Activated effector memory CD4-positive, alpha-beta T cell treated with anti-CD3 and anti-CD28 coated beads, Interleukin-2, amount 50 U/mL, for 16 hours (primary cell): ENCODE results near the gene EXOC2.
"Not testable (repeated sequence)": the region's sequence is repeated elsewhere in the genome, so short reads cannot be mapped to it uniquely, and the experiment has no call there.

Source experiments
- DNase-seq: peaks from one replicate; pipeline ENCODE4 v3.0.0-alpha.2; 2020

The EXOC2 gene

DNA sequence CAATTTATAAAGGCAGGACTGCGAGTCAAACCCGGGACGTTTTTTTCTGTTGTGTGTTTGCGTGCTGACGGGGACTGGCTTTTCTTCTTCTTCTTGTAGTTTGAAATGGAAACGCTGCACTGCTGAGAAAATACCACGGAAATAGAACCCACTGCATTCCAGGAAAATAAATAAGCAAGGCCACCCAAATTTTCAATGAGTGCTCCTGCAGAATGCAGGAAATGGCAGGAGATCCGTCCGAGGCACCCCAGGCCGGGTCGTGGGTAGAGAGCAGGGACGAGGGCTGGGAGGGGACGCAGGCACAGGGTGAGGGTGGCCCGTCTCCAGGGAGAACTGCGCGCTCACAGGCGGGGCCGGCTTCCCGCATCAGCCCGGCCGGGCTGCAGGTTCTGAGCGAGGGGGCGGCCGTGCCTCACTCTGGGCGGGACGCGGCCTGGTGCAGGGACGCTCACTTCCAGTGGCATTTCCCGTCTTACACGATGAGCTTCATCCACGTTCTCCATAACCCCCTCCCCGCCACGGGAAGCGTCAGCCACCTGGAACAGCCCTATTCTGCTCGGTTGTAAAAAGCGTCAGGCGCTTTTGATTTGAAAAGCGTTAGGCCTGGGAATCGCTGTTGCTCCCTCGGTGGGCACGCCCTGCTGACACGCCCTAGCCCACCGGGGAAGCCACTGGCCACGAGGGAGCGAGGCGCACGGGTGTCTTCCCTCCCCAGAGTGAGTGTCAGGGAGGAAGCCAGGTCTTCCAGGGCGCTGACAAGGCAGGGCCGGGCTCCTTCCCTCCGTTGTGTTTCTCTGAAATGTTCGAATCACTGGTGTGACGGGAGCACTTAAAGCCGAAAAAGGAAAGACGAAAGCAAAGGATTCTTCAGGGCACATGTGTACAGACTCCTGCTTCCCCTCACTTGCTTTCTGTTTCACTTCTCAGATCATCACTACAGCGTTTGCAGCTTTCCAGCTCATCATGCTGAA lies 17.9 kb upstream of the EXOC2 start:
- DNase-seq: peak; percentile 79

DNA sequence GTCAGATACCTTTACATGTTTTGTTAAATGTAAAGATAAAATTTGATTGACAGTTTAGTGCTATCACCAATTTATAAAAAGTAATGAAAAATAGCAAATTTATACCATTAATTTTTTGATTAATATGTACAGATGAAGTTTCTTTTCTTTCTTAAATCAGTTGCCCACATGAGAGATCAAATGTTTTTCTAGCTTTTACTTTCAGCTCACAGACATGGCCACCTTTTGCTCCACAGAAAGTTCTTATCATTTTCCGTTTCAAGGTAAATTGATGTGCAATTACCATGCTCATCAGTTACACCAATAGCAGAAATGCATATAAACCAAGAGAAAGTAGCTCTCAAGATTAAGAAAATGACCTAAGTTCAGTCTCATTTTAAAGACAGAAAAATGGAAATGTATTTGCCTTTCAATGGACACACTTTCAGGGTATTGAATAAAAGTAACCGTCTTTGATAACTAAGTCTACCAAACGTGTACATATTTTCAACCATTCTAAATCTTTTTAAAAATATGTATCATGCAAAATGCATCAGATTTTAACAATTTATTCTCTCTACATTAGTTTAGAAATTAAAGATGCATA lies 16.6 kb upstream of the EXOC2 start:
- no peak for DNase-seq

DNA sequence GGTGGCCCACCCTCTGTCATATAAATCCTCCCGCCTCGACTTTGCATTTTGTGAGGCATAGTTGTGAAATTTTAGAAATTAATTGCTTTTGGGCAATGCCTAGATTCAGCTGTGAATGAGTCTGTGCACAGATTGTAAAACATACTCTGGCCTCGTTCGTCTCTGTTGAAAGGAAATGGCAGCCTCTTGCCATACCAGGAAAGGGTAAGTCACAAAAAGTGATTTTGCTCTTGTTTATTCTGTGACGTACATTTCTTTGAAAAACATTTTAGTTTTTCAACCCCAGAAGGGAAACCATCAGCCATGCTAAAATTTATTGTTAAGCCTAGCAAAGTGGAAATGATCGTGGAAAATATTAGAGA lies 15.3 kb upstream of the EXOC2 start:
- DNase-seq: no peak

GRCh38 chr6:707576-708236 lies 14.8 kb upstream of the EXOC2 start:
- DNase-seq: no peak

GRCh38 chr6:706819-707381 lies 14.0 kb upstream of the EXOC2 start:
- DNase-seq: no peak

GRCh38 chr6:706146-706545 lies 13.2 kb upstream of the EXOC2 start:
- DNase-seq: no peak

GRCh38 chr6:705047-705446 lies 12.1 kb upstream of the EXOC2 start:
- DNase-seq: no peak

GRCh38 chr6:704046-704445 lies 11.1 kb upstream of the EXOC2 start:
- DNase-seq: no peak

DNA sequence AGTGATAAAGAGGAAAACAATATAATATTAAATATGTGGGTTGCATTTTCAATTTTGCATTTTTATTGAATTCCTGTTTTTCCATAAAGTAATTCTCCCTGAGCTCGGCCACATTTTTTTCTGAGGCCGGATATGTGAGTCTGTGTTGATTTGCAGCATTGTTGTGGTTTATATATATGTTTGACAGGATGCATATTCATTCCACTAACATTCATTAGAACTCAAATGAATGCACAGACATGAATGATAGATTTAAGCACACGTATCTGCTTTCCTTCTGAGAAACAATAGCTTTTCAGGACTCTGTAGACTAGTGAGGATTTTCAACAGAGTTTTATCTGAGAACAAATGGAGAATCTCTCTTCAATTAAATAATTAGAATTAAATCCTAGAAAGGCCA lies 10.6 kb upstream of the EXOC2 start:
- no peak for DNase-seq

- no peak for DNase-seq
These were observed 9.0 kb upstream of the EXOC2 start for GRCh38 chr6:701700-702479.

- no peak for DNase-seq
These were observed 8.3 kb upstream of the EXOC2 start for GRCh38 chr6:701215-701614.

DNA sequence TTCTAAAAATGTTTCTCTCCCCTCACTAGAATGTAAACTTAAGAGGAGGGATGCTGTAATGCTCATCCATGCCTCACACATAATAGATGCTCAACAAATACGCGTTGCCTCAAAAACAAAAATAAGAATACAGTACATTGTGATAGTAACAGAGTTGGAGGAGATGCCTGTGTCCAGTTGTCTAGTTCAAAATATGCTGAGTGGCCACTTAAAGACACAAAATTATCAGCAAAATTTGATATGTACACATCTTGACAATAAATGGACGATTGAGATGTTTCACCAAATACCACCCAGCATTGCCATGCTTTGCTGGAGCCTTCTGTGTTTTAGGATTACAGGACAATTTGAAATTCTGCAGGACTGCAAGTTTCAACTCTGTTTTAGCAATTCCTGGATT lies 7.6 kb upstream of the EXOC2 start:
- DNase-seq: no peak

DNA sequence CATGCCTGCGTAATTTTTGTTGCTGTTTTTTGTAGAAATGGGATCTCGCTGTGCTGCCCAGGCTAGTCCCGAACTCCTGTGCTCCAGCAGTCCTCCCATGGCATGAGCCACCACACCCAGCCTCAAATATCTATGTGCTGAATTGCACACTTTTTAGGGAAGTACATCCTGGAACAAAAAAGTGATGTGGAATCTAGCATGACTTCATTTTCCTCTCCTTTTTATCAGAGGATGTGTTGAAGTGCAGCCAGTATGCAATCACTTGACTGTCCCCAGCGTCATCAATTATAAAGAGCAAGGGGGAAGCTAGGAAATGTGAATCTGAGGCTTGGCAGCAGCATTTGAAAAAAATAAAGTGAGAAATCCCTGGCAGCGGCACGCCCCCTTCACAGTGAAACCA lies 6.4 kb upstream of the EXOC2 start:
- no peak for DNase-seq

- DNase-seq: not testable (repeated sequence)
These were observed 1.6 kb upstream of the EXOC2 start for GRCh38 chr6:694431-695126.

DNA sequence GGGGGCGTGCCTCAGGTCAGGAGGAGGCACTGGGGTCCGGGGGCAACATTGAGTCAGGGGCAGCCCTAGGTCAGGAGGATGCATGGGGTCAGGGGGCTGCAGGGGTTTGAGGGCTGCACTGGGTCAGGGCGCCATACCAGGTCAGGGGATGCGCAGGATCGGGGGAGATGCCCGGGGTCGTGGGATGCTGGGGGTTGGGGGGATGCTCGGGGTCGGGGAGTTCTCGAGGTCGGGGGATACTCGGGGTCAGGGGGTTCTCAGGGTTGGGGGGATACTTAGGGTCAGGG lies 727 bp upstream of the EXOC2 start:
- no peak for DNase-seq

DNA sequence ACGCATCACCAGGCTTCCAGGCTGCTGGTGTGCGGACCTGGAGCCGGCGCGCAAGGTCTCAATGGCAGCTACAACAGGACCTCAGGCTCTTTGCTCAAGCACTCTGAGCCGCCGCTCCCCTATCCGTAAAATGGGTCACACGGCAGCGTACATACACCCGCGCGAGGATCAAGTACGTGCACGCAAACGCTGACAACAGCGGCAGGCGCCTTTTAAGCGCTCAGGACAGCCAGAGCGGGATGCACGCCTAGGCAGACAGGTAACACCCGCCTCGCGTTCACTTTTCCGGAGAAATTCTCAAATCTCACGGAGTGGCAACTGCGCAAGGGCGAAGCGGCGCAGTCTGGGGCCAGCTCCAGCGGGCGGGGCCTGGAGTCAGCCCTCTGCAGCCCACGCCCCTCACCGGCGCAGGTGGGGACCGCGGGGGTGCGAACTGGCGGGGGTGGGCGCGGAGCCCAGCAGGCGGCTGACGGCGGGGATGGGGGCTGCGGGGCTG lies 535 bp downstream of the EXOC2 start:
- DNase-seq: peak; percentile 93

GRCh38 chr6:689223-689622 lies 3.7 kb downstream of the EXOC2 start:
- DNase-seq: no peak

GRCh38 chr6:686497-686896 lies 6.4 kb downstream of the EXOC2 start:
- DNase-seq: no peak

DNA sequence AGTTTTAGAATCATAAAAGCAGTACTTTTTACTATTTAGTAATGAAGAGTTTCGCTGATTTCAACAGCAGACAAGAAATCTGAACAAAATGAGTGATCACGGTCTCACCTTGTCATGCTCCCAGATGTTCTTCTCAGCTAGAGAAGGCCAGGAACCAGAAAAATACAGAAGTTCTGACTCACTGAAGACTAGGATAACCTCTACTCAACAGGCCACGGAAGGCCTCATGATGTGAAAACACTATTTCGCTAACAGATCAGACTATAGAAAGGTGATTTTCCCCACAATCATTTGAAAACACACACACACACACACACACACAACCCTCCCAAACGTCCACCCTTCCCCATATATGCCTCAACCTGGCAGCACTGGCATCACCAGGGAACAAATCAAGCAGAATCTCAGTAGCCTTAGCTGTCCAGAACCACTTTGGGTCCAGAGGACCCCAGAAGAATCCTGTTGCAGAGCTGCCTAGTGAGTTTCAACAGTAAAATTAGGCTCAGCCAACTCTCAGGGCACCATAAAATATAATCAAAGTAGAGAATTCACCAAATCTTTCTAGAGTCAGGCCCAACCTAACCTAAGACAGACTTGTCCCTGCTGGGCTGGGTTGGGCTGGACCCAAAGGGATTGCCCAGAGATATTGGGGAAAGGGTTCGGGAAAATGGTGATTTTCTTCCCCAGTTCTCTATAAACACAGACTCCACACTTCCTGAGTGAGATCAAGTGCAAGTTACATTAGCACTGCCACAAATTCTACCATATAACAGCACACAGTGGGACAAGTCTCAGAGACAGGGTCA lies 7.9 kb downstream of the EXOC2 start:
- no peak for DNase-seq

DNA sequence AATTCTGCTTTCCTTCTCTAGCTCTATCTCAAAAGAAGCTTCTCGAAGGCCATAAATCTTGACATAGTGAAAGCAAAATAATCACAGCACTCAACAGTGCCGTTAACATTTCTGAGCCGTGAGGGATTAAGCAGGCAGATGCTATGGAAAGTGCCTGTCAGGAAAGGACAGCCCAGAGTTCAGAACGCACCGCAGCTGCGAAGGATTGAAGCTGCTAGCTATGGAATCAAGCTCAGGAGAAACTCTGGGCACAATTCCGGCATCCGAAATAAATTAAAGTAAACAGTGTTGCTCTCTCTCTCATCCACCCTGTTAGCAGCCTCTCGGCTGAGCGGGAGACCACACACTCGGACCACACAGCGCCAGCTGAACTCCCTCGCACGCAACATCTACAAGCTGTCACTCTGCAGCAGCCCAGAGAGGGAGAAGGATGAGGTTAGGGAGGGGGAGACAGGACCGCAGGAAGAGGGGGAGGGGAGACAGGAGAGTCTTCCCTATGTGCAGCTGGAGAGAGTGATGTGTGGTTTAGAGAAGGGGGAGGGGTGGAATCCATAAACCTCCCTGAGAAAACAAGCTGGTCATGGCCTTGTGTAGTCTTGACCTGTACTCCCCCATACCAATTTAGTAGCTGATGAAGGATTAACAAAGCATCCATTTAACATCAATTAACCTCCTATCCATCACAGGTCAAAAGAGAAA lies 9.0 kb downstream of the EXOC2 start:
- DNase-seq: no peak
